Activated CD4-positive, CD25-positive, alpha-beta regulatory T cell treated with anti-CD3 and anti-CD28 coated beads, Interleukin-2, amount 50 U/mL, for 16 hours (primary cell): ENCODE data around the gene C15orf39.
"Not testable (repeated sequence)": the region's sequence is repeated elsewhere in the genome, so short reads cannot be mapped to it uniquely, and the experiment has no call there.

Source experiments
- DNase-seq: peaks from one replicate; pipeline ENCODE4 v3.0.0-alpha.2; 2020; ENCODE audit warnings: low read depth, low spot score

The C15orf39 gene

DNA sequence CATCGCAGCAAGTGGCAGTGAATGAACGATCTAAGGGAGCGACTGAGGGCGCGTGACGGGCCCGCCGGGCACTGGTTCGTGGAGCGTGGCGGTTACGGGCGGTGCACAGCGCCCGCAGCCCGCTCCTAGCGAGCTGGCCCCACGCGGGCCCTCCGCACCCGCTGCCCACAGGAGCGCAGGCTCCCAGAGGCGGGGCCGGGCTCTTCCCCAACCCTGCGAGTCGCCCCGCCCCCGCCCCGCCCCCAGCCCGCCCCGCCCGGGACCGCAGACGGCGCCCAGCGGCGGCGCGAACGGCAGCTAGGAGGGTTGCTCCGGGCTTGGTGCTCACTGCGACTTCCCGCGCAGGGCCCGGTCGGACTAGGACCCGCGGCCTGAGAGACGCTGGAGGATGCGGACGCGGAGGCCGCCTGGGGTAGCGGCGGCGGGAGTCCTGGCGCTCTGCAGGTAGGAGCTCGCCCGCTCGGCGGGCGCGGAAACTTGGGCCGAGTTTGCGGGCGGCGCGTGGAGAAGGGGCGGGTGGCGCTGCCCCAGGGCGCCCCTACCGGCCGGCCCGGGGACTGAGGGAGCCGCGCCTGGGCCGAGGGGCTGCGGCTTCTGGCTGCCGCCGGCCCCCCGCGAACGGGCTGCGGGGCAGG, at the start of gene C15orf39:
TSS of gene C15orf39 (plus strand) at position 267 of the 635 bp plus-strand sequence. CDS start 4,167 bp downstream, outside the sequence.
- peak; percentile 44 for DNase-seq

DNA sequence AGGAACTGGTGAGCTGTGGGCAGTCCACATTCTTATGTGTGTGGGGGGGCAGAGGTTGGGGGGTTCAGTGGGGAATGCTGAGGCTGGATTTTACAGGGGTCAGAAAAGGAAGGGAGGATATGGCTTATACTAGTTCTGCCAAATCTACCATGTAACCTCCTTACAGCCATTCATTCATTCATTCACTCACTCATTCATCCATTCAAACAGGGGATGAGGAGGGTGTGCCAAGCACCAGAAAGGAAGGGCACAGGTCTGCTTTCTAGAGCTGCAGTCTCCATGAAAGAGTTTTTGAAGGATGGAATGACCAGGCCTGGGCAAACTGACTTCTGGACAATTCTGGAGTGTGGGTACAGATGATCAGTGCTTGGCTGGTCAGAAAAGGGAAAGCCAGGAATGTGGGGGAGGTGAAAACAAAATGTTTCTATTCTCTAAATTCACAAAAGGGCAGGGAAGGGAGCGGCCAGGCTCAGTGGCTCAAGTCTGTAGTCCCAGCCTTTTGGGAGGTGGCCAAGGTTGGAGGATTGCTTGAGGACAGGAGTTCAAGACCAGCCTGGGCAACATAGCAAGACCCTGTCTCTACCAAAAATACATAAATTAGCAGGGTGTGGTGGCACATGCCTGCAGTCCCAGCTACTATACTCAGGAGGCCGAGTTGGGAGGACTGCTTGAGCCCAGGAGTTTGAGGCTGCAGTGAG, 49.2 kb upstream of the C15orf39 start:
- no peak for DNase-seq

DNA sequence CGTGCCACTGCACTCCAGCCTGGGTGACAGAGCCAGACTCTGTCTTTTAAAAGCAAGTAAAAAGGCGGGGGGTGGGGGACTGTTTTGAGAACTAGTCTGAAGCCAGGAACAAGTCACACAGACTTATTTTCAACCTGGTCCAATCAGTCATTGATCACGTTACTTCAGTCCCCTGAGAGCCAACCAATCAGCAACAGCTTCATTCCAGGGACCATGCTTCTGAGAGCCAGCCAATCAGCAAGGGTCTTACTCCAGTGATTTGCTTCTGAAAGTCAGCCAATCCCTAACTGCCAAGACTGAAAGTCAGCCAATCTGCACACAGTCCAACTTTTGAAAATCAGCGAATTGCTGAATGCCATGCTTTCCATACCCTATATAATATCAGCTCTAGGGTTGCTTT, 48.6 kb upstream of the C15orf39 start:
- no peak for DNase-seq

DNA sequence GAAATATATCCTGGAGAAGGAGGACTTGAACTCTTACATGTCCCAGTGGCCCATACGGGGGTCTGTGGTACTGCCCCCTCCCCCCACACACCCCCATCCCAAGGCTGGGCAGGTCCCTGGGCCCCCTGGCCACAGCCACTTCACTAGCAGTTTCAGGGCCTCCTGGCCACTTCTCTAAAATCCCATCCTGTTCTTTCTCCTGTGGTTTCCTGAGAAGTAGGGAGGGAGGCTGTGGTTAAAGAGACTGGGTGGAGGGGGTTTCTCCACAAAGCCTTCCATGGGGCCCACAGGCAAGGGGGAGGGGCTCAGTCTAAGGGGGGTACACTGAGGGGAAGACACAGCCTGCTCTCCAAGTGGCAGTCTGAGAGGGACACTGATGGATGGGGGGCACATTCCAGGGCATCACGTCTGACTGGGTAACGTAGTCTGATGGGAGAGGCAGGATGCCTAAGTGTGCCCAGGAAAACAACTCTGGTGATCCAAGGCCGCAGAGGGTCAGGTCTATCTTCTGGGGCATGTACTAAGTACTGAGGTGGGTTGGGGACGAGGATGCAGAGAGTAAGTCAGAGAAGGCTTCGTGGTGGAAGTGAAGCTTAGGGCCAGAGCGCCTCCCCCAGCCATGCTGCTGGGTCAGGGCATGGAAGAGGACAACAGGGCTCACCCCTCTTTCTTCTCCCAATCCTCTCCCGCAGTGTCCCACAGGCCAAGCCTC, 48.0 kb upstream of the C15orf39 start:
- DNase-seq: no peak

DNA sequence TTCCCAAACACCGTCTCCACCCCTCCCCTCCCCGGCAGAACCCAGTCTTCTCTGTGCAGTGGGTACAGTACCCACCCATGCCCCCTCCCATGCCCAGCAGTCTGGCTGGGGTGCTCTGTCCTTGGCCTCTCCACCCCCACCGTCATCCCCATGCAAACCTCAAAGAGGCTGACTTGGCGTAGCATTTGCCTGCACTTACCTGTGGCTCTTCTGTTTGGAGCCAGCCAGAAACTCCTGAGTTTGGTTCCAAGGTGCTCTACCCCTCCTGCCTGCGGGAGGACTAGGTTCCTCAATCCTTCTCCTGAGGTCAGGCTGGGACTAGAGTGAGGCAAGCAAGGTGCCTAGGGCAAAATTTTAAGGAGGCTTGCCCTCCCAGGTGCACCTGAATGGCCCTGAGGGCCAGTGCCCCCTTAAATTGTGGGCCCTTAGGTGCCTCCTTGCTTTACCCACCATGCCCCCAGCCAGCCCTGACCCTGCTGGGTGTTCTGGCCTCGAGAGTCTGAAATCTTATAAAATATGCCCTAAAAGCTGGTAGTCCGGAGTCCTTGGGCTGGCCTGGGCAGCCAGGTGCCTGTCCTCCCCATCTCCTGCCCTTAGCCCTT, 47.1 kb upstream of the C15orf39 start:
- DNase-seq: no peak

DNA sequence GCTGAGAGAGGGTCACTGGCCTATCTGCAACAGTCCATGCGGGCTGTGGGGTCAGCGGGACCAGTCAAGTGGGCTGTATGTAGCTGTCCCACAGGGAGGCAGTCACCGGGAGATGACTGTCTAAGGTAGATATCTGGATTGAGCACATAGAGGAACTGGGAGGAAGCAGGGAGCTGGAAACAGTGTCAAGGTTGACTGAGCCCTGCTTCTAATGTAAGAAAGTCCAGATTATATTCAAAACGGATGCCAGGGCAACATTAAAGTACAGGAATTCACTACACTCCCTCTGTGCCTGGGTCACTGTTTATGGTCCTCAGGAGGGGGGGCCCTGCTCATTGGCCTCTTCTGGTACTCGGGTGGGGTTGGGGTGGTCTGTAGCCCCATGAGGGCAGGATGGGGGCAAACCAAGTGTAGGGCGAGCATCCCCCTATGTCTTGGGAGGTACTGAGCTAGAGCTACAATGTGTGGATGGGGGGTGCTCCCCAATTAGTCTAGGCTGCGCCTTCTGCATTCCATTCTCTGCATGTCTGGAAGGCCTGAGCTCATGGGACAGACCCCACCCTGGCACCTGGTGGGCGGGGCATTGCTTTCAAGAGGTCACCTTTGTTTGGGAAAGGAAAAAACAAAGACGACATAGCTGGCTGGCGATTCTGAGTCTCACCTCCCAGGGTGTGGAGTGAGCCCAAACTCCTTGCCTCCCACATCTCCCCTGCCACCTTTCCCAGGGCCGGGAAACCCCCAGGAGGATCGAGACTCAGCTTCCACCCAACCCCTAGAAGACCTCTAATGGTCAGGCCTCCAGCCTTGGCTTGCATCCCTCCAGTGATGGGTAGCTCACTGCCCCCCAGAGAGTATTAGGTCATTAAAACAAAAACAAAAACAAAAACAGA, 45.1 kb upstream of the C15orf39 start:
- no peak for DNase-seq

DNA sequence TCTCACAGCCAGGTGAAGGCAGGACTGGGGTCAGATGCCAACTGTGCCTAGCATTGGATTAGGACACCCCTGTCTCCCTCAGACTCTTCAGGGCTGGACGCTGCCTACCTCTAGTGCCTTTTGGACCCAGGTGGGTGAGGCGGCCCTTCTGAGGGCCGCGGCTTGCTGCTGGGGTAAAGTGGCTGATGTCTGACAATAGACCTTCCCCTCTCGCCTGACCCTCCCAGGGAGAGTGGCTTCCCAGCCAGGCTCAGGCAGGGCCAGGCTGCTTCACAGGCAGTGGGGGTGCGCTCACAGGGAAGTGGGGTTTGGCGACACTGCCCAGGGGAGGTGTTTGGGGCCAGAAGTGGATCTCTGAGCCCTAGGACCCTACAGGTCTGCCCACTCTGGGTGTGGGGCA, 43.3 kb upstream of the C15orf39 start:
- DNase-seq: no peak

DNA sequence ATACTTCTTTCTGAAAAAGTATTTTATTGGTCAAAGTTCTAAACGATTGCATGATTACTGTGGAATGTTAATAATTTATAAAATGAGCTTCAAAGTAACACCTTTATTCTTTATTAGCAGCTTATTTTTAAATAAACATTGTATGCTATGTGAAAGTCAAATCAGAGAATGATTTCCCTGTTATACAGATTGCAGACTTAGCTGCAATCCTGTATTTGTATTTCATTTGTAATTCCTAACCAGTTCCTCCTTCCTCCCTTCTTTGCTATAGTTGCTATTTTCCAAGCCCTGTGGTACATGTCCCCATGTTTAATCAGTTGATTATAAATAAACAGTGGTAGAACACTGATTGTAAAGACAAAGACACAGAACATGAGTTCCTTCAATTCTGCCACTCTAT, 42.4 kb upstream of the C15orf39 start:
- DNase-seq: no peak

DNA sequence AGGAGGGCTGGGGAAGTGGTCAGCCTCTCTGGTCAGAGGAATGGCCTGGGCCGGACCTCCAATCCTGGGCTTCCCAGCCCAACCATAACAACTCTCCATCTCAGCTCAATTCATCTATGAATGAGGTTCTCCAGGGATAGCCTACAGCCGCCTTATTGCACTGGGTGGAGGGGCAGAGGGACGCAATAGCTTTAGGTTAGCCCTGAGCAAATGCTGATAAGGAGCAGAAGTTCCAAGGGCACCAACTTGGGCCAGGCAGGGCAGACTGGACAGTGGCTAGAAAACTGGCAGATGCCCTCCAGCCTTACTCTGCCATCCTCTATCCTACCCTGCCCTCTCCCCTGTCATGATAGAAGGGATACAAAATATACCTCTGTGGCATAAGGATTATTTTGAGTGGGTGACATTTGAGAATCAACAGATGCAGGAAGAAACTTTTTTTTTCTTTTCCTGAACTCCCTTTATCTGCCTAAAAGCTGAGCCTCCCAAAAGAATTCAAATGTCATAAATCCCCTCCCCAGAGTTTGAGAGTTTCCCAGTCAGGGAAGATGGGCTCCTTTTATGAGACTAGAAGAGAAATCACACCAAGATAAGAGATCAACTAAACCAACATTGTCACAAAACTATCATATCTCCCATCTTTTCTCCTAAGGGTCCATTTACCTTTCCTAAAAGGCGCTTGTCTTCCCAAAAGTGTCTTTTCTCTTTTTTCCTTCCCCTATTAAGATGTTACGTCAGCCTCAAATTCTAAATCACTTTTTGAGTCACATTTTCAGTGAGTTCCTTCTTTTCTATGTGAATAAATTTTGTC, 40.4 kb upstream of the C15orf39 start:
- DNase-seq: no peak

DNA sequence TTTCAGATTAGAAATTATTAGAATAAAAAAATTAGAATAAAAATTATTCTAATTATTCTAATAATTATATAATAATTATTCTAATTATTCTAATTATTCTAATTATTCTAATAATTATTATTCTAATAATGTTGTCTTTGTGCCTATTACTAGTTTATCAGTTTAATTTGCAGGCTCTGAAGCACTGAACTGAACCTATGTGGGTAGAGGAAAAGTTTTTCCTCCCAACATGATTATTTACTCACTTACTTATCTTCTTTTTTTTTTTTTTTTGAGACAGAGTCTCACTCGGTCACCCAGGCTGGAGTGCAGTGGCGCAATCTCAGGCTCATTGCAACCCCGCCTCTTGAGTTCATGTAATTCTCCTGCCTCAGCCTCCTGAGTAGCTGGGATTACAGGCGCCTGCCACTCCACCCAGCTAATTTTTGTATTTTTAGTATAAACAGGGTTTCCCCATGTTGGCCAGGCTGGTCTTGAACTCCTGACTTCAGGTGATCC, 39.7 kb upstream of the C15orf39 start:
- no peak for DNase-seq

DNA sequence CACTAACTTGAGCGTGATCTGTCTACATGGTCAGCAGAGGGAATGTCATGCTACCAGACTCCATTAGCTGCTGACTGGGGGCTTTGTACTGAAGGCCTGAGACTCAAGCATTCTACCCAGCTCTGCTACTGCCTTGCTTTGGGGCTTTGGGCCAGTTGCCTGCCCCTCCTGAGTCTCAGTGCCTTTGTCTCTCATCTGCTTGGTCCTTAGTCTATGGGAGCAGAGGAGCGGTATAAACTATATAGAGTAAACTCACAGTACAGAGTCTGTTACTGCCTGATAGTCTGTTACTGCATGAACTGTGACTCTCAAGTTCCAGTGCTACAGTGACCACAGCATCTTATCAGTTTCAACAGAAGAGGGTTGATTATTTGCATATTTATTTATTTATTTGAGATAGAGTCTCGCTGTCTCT, 38.5 kb upstream of the C15orf39 start:
- DNase-seq: no peak

DNA sequence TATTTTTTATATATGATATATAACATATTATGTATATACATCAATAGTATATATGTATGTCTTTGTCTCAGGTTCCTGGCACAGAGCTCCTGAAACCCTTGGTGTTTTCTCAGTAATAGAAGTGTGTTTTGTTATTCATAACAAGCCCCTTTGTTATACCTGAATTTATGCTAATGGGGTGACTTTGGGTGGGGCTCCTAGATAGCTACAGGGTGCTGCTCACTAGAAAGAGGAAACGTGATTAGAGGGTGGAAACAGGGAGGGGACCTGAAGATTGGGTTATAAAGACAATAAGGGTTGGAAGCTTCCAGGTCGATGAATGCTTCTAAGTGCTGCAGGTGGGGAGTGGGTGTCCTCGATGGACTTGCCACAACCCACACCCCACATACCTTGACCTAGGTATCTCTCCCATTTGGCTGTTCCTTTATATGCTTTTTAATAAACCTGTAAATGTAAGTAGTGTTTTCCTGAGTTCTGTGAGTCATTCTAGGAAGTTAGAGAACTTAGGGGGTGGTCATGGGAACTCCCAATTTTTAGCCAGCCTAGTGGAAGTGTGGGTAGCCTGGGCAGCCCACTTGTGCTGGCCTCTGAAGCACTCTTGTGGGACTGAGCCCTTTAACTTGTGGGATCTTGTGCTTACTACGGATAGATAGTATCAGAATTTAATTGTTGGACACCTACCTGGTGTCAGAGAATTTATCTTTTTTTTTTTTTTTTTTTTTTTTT, 36.9 kb upstream of the C15orf39 start:
- no peak for DNase-seq

DNA sequence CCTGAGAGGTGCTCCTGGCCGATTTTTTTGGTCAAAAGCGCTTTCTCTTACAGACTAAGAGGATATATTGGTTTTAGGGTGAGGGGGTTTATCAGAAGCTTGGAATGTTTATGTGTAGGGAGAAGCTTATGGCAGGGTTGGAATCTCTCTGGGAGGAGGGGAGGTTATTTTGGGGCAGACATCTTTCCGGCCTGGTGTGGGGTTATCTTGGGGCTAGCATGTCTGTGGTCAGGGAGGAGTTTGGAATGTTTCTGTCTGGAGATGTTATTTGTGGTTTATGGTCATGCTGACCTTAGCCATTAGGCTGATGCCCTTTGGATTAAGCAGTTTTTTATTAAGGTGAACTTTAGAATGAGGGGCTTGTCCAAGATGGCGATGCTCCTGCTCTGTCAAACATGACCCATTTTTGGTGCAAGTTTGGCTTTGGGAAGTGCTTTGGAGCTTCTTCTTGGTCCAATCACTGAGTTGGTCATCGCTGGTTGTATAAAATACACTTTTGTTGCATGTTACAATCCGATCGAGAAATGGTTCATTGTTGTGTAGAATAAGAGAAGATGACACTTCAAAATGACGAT, 35.1 kb upstream of the C15orf39 start:
- not testable (repeated sequence) for DNase-seq

DNA sequence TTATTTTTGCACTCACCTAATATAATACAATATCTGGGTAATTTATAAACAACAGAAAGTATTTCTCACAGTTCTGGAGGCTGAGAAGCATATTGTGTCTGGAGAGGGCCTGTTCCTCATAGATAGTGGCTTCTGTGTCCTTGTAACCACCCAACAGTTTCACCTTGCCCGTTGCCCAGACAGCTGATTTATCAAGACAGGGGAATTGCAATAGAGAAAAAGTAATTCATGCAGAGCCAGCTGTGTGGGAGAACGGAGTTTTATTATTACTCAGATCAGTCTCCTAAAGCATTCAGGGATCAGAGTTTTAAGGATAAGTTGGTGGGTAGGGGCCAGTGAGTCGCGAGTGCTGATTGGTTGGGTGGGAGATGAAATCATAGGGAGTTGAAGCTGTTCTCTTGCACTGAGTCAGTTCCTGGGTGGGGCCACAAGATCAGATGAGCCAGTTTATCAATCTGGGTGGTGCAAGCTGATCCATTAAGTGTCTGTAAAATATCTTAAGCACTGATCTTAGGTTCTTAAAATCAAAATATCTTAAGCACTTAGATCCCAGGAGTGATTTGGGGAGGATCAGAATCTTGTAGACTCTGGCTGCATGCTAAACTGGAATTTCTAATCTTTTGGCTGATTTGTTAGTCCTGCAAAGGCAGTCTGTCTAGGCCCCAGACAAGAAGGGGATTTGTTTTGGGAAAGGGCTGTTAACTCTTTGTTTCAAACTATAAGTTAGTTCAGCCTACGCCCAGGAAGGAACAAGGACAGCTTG, 33.9 kb upstream of the C15orf39 start:
- DNase-seq: no peak

DNA sequence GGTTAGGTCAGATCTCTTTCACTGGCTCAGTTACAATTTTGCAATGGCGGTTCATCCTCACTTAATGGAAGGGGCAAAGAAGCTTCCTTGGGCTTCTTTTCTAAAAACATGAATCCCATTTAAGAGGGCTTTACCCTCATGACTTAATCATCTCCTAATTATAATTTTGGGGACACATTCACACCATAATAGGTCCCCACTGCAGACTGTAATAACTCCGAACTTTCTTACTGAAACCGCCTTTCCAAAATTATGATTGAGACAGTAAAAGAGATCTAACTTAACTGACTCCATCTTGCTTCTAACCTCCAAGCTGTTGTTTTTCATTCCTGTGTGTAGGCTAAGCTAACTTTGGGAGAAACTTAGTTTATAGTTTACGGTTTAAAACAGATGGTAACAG, 33.3 kb upstream of the C15orf39 start:
- no peak for DNase-seq

DNA sequence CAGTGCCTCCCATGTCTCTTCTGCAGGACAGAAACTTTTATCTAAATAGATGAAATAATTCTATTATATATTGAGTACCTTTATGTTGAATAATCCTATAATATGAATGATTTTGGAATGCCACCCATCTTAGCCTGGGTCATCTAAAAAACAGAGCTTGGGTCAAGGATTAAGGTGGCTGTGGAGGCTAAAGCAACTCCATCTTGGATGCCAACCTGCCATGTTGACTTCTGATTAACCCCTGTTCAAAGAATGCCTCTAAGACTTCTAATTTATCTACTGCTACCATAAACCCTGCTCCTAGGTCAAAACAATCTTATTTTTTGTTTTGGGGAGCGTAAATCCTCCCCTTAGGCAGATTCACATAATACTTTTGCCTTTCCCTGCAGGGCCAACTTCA, 31.5 kb upstream of the C15orf39 start:
- DNase-seq: no peak

DNA sequence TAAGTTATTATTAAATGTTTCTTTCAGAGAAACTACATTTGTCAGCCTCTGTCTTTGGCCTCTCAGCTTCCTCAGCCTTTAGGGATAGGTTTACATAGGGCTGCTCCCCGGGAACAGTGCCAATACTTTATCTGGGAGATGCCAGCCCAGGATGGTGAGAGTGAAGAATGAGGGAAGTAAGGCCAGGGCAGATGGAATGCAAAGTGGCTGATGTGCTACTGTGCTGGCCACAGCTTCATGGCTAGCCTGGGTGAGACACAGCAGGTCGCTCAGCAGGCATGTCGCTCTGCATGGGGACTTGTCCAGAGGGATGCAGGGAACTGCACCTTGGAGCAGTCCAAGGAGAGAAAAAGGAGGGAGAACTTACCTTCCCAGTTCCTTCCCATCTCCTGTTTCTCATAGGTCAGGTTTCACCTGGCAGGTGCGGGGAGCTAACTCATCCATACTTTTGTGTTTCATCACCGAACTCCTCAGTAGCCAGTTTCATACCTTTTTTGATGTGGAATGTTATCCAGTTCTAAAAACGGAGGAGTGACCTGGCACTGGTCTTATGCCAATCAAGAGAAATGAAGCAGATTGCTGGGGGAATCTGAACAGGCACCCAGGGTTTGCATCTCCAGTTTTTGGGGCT, 30.9 kb upstream of the C15orf39 start:
- no peak for DNase-seq

DNA sequence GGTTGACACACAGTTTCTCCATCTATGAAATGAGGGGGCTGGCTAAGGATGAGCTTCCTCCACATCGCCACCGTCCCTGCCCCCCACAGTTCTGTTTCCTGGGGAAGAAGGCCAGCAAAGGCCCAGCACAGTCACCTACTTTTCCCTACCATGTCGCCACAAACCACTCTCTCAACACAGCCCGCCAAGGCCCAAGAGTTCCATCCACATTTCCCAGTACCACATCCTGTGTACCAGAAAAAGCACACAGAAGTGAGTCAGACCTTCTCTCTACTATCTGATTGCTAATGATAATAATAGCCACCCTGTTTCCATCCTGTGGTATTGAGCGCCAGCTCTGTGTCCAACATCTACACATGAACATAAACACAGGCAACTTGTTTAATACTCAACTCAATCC, 30.3 kb upstream of the C15orf39 start:
- no peak for DNase-seq
